NCI-H2196 treated with DMSO at 0.1 percent for 48 hours (cell line): Measurements from ENCODE around the gene ZNF385B.

Experiments
- DNase-seq: peaks from one replicate; lab custom pipeline; 2025; ENCODE audit not compliant: unreplicated experiment; lab: John Stamatoyannopoulos, UW

ZNF385B gene

GRCh38 chr2:179417436-179417949 lies 443.9 kb downstream of the ZNF385B start:
- no peak for DNase-seq

- DNase-seq: no peak
These were observed 449.3 kb downstream of the ZNF385B start for GRCh38 chr2:179412112-179412511.

DNA sequence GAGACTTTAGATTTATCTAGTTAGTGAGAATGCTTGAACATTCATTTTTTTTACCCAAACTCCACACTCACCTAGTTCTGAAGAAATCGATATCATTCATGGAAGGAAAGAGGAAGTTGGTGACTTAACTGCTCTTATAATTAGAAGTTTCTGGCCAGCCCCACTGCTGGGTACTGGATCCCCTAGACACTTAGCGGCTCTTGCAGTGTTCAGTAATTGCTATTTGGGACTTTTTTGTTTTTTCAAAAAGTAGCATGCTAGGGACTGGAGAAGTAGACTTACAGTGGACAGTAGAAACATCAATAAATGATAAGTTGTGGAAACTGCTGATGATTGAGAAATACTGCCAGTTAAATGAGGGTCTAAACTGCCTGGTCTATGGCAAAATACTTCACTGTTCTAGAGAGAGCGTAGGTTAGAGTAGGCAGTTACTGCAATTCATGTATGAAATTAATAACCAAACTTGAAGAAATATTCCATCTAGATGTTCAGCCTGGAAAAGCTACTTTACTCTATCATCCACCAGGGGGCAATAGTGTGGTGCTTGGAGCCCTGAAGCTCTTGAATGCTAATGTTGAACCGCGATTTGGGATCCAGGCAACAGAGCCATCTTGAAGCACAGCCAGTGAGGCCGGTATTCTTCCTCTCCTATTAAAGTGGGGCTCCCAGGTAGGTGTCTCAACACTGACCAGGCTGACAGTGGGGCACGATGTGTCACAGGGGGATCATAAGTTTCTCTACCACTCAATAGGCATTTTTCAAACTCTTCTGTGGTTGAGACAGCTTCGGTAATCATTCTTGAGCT lies 450.7 kb downstream of the ZNF385B start:
- DNase-seq: peak; percentile 9

DNA sequence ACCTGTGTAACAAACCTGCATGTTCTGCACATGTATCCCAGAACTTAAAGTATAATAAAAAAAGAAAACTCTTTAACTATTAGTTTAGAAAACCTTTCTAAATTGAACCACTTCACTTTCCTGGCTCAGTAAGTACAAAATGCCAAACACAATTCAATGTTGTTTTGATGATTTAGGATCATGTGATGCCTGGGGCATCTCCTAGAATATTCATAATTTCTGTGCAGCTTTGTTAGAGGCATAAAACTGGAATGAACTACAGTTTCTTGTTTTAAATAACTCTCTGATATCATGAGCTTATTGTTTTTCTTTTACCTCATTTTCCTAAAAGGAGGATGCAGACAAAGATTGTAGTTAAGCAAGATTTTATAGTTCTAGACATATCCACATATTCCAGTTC lies 457.8 kb downstream of the ZNF385B start:
- DNase-seq: no peak

DNA sequence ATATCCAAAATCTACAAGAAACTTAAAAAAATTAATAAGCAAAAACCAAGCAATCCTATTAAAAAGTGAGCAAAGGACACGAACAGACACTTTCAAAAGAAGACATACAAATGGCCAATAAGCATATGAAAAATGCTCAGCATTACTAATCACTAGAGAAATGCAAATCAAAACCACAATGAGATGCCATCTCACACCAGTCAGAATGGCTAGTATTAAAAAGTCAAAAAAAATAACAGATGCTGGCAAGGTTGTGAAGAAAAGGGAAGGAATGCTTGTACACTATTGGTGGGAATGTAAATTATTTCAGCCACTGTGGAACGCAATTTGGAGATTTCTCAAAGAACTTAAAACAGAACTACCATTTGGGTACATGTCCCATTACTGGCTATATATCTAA lies 467.9 kb downstream of the ZNF385B start:
- no peak for DNase-seq
